CD4-positive, alpha-beta T cell treated with Interleukin-17A for 4 hours (primary cell): Measurements from ENCODE around the gene GOLGA6L22.
A peak's percentile ranks its signal among the peaks of the same experiment; 100 is the strongest.
"Not testable (repeated sequence)": the region's sequence is repeated elsewhere in the genome, so short reads cannot be mapped to it uniquely, and the experiment has no call there.

Source experiments
- DNase-seq: peaks from one replicate; pipeline ENCODE4 v3.0.0-alpha.2; 2020; ENCODE audit warnings: mixed read lengths

GOLGA6L22 gene, protein sequence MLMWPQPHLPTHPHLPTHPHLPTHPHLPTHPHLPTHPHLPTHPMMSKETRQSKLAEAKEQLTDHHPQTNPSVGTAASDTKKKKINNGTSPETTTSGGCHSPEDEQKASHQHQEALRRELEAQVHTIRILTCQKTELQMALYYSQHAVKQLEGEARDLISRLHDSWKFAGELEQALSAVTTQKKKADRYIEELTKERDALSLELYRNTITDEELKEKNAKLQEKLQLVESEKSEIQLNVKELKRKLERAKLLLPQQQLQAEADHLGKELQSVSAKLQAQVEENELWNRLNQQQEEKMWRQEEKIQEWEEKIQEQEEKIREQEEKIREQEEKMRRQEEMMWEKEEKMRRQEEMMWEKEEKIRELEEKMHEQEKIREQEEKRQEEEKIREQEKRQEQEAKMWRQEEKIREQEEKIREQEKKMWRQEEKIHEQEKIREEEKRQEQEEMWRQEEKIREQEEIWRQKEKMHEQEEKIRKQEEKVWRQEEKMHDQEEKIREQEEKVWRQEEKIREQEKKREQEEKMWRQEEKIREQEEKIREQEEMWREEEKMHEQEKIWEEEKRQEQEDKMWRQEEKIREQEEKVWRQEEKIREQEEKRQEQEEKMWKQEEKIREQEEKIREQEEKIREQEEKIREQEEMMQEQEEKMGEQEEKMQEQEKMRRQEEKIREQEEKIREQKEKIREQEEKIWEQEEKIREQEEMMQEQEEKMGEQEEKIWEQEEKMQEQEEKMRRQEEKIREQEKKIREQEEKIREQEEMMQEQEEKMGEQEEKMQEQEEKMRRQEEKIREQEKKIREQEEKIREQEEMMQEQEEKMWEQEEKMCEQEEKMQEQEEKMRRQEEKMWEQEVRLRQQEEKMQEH

DNA sequence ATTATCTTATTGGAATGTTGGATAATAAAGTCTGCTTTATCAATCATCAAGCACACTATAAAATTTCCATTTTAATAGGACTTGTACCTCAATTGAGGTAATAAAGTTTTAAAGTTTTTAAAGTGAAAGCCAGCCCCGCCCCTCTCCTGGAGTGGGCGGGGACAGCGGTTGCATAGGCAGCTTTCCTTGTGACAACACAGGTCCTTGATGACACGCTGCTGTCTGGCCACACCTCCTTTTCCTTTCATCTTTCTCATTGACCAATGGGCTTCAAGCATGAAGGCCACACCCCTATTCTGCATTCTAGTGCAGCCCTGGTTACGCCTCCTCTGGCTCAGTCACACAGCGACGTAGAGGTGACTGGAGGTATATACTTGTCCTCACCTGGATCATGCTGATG, at the start of gene GOLGA6L22:
GOLGA6L22 (plus strand) TSS at position 301 of the 400 bp plus-strand sequence; CDS start at position 392, 91 bp downstream.
- not testable (repeated sequence) for DNase-seq

DNA sequence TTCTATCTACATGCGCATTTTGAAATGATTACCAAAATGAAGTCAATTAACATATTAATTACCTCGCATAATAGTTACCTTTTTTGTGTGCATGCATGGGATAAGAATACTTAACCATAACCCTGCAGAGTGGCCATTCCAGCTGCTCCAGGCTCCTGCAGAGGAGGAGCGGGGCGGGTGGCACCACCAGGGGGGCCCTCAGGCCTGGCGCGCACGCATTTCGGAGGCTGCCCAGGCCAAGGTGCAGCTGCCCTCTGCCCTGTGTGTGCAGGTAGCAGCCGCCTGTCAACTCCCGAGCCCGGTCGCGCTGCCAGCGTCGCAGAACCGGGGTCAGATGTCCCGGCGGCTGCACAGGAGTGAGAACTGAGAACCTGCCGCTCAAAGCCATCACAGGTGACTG, 41.4 kb upstream of the GOLGA6L22 start:
- DNase-seq: not testable (repeated sequence)

DNA sequence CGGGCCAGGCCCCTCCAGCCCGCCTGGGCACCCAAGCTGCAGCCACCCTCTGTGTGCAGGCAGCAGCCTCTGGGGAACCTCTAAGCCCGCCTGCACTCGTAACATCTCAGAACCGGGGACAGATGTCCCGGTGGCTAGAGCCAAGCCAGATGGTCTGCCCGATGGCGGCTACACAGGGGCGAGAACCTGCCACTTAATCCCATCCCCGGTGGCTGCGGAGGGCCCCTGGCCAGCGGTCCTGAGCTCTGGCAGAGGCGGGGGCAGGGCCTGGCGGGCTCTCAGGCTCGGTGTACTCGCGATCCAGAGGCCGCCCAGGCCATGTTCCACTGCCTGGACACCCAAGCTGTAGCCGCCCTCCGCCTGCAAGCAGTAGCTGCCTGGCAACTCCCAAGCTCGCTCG, 40.9 kb upstream of the GOLGA6L22 start:
- DNase-seq: not testable (repeated sequence)

- DNase-seq: not testable (repeated sequence)
Observed at GRCh38 chr15:22418212-22418611, 40.5 kb upstream of the GOLGA6L22 start.

DNA sequence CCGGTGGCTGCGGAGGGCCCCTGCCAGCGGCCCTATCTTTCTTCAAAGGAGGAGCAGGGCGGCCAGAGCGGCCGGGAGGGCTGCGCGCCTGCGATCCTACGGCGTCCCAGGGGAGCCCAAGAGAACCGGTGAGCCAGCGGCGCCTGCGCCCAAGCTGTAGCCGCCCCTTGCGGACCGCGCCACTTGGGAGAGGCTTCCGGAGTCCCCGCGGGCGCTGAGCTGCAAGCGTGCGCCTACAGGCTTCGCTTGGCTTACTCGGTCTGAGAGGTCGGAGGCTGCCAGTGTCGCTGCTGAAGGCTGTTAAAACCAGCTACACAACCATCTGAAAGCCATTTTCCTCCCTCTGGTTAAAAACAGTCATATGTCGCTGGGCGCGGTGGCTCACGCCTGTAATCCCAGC, 40.0 kb upstream of the GOLGA6L22 start:
- DNase-seq: not testable (repeated sequence)

DNA sequence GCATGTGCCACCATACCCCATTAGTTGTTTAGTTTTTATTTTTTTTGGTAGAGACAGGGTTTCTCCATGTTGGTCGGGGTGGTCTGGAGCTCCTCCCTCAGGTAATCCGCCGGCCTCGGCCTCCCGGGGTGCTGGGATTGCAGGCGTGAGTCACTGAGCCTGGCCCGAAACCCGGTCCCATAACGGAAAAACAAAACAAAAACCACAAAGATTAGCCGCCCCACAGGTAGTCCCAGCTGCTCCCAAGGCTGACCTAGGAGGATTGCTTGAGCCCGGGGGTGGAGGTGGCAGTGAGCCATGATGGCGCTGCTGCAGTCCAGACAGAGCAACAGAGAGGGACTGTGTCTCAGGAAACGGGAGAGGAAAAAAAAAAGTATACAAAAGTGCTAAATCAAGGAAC, 38.4 kb upstream of the GOLGA6L22 start:
- not testable (repeated sequence) for DNase-seq

DNA sequence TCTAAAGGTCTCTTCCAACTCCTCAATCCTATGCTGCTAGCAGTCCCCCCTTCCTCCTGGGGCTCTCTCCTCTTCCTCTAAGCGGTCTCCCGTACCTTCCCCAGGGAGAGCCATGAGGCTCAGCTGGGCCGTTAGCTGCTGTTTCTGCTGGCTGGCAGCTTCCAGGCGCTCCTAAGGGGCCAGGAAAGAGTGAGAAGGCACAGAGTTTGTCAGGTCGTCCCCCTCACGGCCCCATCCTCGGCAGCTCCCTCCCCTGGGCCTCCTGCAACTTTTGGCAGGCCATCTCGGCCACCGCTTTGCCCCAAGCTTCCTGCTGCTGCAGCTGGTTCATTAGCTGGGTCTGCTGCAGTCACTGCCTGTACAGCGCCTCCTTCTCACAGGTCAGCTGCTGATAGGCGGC, 29.3 kb upstream of the GOLGA6L22 start:
- not testable (repeated sequence) for DNase-seq

GRCh38 chr15:22431687-22432086, 27.0 kb upstream of the GOLGA6L22 start:
- not testable (repeated sequence) for DNase-seq

DNA sequence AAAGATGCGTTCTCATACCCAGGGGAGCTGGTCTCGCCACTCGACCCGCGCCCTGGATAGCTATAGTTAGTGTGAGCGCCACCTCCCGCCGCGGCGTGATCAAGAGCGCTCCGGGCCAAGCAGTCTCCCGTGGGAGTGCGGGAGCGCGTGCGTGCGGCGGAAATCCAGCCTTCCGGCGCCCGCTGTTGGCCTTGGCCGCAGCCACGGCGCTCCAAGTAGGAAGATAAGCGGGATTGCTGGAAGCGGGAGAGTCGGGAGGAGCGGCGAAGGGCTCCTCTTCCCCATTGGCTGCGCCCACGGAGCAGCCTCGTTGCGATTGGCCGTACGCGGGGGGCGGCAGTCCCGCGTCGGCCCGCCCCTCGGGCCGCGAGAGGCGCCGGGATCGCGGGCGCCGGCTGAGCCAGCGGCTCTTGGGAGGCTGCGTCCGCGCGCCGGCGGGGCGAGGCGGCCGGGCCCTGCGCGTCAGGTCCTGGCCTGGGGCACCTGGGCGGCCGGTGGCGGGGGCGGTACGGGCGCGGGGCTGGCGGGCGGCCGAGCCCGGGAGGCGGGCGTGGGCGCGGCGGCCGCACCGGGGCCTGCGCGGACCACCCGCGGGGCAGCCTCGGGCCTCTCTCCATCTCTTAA, 35.9 kb downstream of the GOLGA6L22 start:
- DNase-seq: peak; percentile 46

DNA sequence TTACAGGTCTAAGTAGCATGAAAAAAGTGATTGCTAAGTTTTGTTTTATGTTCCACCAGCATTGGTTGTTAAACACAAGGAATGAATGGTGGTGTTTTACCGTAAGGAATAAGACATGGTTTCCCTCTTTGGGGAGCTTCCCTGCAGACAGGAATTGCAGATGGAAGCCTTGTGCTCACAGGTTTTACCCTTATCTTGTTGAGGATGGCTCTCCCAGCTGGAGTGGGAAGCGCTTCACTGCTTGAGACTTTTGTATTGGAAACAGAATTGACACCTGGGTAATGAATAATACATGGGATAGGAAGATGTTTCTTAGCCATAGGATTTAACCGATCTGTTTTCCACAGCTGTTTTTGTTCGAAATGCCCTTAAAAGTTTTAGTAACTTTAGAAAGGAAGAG, 38.5 kb downstream of the GOLGA6L22 start:
- not testable (repeated sequence) for DNase-seq

GRCh38 chr15:22498220-22498925, 39.7 kb downstream of the GOLGA6L22 start:
- DNase-seq: not testable (repeated sequence)

DNA sequence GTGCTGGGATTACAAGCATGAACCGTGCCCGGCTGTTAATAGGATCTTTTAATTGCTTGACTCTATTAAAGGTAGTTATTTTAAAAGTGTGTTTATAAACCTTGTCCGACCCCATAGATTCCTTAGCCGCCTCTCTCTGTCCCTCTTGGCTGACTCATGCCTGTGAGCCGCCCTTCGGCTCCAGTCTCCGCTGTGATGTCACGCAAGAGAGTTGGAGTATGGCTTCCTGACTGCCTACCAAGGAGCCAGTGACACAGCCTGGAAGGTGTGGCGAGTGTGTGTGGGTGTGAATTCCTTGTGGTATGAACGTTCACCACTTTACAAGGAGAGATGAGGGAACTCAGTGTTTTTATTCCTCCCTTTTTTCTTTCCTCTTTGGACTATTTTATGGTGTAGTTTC, 43.6 kb downstream of the GOLGA6L22 start:
- not testable (repeated sequence) for DNase-seq

DNA sequence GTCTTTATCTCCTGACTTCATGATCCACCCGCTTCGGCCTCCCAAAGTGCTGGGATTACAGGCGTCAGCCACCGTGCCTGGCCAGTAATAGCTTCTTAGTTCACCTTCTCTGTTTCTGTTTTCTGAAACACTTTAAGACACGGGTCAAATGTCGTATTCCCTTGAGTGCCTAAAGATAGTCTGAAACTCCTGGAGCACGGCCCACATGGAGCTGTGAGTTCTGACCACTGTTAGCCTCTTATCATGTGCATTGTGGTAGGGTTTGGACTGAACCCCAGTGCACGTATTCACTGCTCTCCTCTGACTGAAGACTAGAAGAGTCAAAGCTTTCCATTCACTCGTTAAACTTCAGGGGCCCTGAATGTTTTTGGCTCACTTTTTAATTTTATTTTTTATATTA, 48.3 kb downstream of the GOLGA6L22 start:
- DNase-seq: not testable (repeated sequence)

DNA sequence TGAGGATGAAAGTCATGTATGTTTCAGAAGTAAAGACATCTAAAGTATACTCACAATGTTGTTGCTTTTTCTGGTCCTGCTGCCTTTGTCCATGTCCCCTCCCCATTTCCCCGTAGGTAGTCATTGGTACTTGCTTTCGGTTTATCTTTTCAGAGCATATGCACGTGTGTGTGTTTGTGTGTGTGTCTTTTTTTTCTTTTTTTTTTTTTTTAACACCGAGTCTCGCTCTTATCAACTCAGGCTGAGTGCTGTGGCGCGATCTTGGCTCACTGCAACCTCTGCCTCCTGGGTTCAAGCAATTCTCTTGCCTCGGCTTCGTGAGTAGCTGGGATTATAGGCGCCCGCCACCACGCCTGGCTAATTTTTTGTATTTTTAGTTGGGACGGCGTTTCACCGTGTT, 57.4 kb downstream of the GOLGA6L22 start:
- not testable (repeated sequence) for DNase-seq
